Mesenchymal stem cell (in vitro differentiated cells and primary cell): ENCODE measurements around the gene CCL20.

Source experiments
- DNase-seq: peaks from one replicate; pipeline ENCODE4 v3.0.0-alpha.2; 2013
- H2AFZ ChIP-seq: one replicate; pipeline ENCODE4 v1.6.1; 2013; ENCODE audit warnings: low read depth, mild to moderate bottlenecking, control low read depth, inconsistent platforms, low read length, moderate library complexity
- H2AK5ac ChIP-seq: 2 replicates; pipeline ENCODE4 v1.6.1; 2013; ENCODE audit warnings: low read length, moderate library complexity, mild to moderate bottlenecking, inconsistent platforms; ENCODE audit not compliant: severe bottlenecking
- H2BK120ac ChIP-seq: one replicate; pipeline ENCODE4 v1.6.1; 2013; ENCODE audit warnings: low read depth, mild to moderate bottlenecking, inconsistent platforms, low read length, moderate library complexity
- H2BK12ac ChIP-seq, 2 experiments: one replicate each; pipeline ENCODE4 v1.6.1; 2013; ENCODE audit warnings: inconsistent platforms in 2 of 2, low read length in 2 of 2, mild to moderate bottlenecking in 2 of 2, moderate library complexity in 2 of 2, control low read depth in 1 of 2
- H2BK15ac ChIP-seq: one replicate; pipeline ENCODE4 v1.6.1; 2013; ENCODE audit warnings: mild to moderate bottlenecking, low read depth, inconsistent platforms; ENCODE audit not compliant: poor library complexity, severe bottlenecking
- H2BK5ac ChIP-seq: 2 replicates; pipeline ENCODE4 v1.6.1; 2013; ENCODE audit warnings: low read depth, mild to moderate bottlenecking, low read length, control low read depth, inconsistent platforms; ENCODE audit not compliant: poor library complexity, severe bottlenecking
- H3K14ac ChIP-seq, 2 experiments: one replicate each; pipeline ENCODE4 v1.6.1; 2013; ENCODE audit warnings: inconsistent platforms in 2 of 2, low read length in 2 of 2, control low read depth in 1 of 2, mild to moderate bottlenecking in 1 of 2, moderate library complexity in 1 of 2
- H3K18ac ChIP-seq, 2 experiments: one replicate each; pipeline ENCODE4 v1.6.1; 2013; ENCODE audit warnings: inconsistent platforms in 2 of 2, low read length in 2 of 2, control low read depth in 1 of 2, low read depth in 1 of 2, mild to moderate bottlenecking in 1 of 2
- H3K23ac ChIP-seq, 2 experiments: one replicate each; pipeline ENCODE4 v1.6.1; 2013; ENCODE audit warnings: inconsistent platforms in 2 of 2, low read length in 2 of 2, mild to moderate bottlenecking in 2 of 2, moderate library complexity in 2 of 2, control low read depth in 1 of 2
- H3K27ac ChIP-seq: 2 replicates; pipeline ENCODE4 v1.5.1; 2013; ENCODE audit warnings: mild to moderate bottlenecking, moderate library complexity, low read length, control low read depth, inconsistent platforms; ENCODE audit not compliant: poor library complexity, severe bottlenecking
- H3K27me3 ChIP-seq, 2 experiments: 2 replicates each; pipeline versions ENCODE4 v1.6.1 to v1.7.0; 2013; ENCODE audit warnings: low read length in 2 of 2, mild to moderate bottlenecking in 2 of 2, moderate library complexity in 2 of 2, control low read depth in 1 of 2, inconsistent platforms in 1 of 2; ENCODE audit not compliant: control insufficient read depth in 1 of 2, insufficient read depth in 1 of 2
- H3K36me3 ChIP-seq, 2 experiments: 2 replicates each; pipeline versions ENCODE4 v1.6.1 to v1.7.0; 2013; ENCODE audit warnings: low read length in 2 of 2, control low read depth in 1 of 2, inconsistent platforms in 1 of 2, low read depth in 1 of 2, mild to moderate bottlenecking in 1 of 2; ENCODE audit not compliant: insufficient read depth in 2 of 2, control insufficient read depth in 1 of 2
- H3K4ac ChIP-seq, 2 experiments: one replicate each; pipeline ENCODE4 v1.6.1; 2013; ENCODE audit warnings: inconsistent platforms in 2 of 2, low read length in 2 of 2, mild to moderate bottlenecking in 2 of 2, moderate library complexity in 2 of 2, control low read depth in 1 of 2, low read depth in 1 of 2
- H3K4me1 ChIP-seq: 2 replicates; pipeline ENCODE4 v1.6.1; 2013; ENCODE audit warnings: low read depth, low read length, control low read depth; ENCODE audit not compliant: control insufficient read depth, insufficient read depth
- H3K4me2 ChIP-seq: 2 replicates; pipeline ENCODE4 v1.6.1; 2013; ENCODE audit warnings: low read length, mild to moderate bottlenecking, inconsistent platforms; ENCODE audit not compliant: poor library complexity, severe bottlenecking
- H3K4me3 ChIP-seq, 2 experiments: 2 replicates each; pipeline versions ENCODE4 v1.5.1 to v1.7.0; 2013; ENCODE audit warnings: low read length in 2 of 2, mild to moderate bottlenecking in 2 of 2, control low read depth in 1 of 2, low read depth in 1 of 2; ENCODE audit not compliant: insufficient read depth in 1 of 2
- H3K79me1 ChIP-seq: replicated peaks from 2 replicates; pipeline ENCODE4 v1.6.1; 2013; ENCODE audit warnings: mild to moderate bottlenecking, control low read depth, low read length, inconsistent platforms; ENCODE audit not compliant: poor library complexity, severe bottlenecking
- H3K9ac ChIP-seq: 2 replicates; pipeline ENCODE4 v1.7.0; 2013; ENCODE audit warnings: mild to moderate bottlenecking, low read length, moderate library complexity
- H3K9me3 ChIP-seq: 2 replicates; pipeline ENCODE4 v1.7.0; 2013; ENCODE audit warnings: mild to moderate bottlenecking, low read length; ENCODE audit not compliant: control insufficient read depth
- H4K8ac ChIP-seq: one replicate; pipeline ENCODE4 v1.6.1; 2013; ENCODE audit warnings: inconsistent platforms, mild to moderate bottlenecking, low read length, moderate library complexity
- H4K91ac ChIP-seq: one replicate; pipeline ENCODE4 v1.6.1; 2013; ENCODE audit warnings: mild to moderate bottlenecking, low read length, inconsistent platforms
- WGBS: methylation state at CpG from one replicate; pipeline ENCODE4 v1.1.7; 2013; ENCODE audit warnings: mixed read lengths; 5-methylcytosine and 5-hydroxymethylcytosine counted together

The CCL20 gene

DNA sequence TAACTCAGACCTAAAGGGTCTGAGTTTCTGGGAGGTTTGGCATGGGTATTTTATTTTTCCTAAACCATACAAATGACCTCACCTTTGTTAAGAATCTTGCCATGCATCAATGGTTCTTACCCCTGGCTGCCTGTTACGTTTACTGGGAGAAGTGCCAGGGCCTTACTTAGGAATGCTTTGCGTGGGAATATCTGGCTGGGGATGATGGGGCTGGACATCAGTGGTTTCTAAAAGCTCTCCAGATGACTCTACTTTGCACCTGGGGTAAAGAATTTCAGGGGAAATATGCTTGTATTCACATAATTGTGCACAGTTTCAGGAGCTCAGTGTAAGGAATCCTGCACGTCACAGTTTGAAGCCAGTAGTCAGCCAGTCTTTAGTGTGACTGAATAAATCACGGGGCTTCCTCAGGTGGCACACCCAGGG, 39.6 kb downstream of the CCL20 start:
- no peaks in the 10 kb centered on the region for H3K9me3 ChIP-seq
- H3K4me3 ChIP-seq = no peak overlapping the region
- no peak overlapping the region for H3K14ac ChIP-seq
- peak overlapping the region; percentile 97 for H3K27ac ChIP-seq
- WGBS = 82% methylated on average over 4 of the region's 4 CpGs
- H3K36me3 ChIP-seq = no peaks in the 10 kb centered on the region
- no peak overlapping the region for H3K4ac ChIP-seq
- H3K23ac ChIP-seq = no peak overlapping the region
- H3K18ac ChIP-seq = no peak overlapping the region
- H2AFZ ChIP-seq = no peak overlapping the region
- no peak overlapping the region for H3K9ac ChIP-seq
- no peak for DNase-seq
- peaks cover 4% of the 10 kb centered on the region for H3K4me1 ChIP-seq
- peak overlapping the region; percentile 74 for H2BK5ac ChIP-seq
- H2BK120ac ChIP-seq = no peak overlapping the region
- H4K91ac ChIP-seq = no peak overlapping the region
- peak overlapping the region; percentile 88 for H2AK5ac ChIP-seq
- H2BK15ac ChIP-seq = no peak overlapping the region
- no peaks in the 10 kb centered on the region for H3K79me1 ChIP-seq
- H3K4me2 ChIP-seq = peak overlapping the region; percentile 21
- no peak overlapping the region for H4K8ac ChIP-seq
- H2BK12ac ChIP-seq = no peak overlapping the region
- H3K27me3 ChIP-seq = no peaks in the 10 kb centered on the region

DNA sequence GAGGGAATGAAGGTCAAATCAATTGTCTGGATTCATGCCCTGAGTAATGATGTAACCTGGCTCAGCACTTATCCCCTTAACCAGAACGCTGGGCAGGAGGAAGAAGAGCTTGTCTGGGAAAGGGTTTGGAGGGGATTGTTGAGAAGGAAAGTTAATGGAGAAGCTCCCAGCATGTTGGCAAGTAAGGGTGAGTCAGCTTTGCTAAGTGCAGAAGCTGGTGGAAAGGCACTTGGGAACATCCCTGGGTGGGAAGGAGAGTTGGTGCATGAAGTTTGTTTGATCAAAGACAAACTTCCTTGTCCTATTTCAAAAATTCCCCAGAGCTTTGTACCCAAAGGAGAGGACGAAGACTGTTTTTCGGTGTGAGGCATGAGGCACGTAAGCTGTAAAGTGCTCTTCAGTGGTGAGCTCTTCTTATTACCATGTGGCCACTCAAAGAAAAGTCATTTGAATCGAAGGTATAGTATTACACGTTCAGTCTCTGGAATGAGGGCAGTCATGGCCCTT, 40.2 kb downstream of the CCL20 start:
- H3K36me3 ChIP-seq = no peaks in the 10 kb centered on the region
- H3K14ac ChIP-seq = no peak overlapping the region
- no peak overlapping the region for H3K4me3 ChIP-seq
- peak; percentile 28 for DNase-seq
- H3K23ac ChIP-seq = no peak overlapping the region
- H3K18ac ChIP-seq = no peak overlapping the region
- no peak overlapping the region for H4K91ac ChIP-seq
- peak overlapping the region; percentile 97 for H3K27ac ChIP-seq
- whole genome bisulfite sequencing = 86% methylated on average over 6 of the region's 6 CpGs
- H4K8ac ChIP-seq = no peak overlapping the region
- H2BK12ac ChIP-seq = no peak overlapping the region
- H3K4me1 ChIP-seq = peaks cover 4% of the 10 kb centered on the region
- H3K27me3 ChIP-seq = no peaks in the 10 kb centered on the region
- H2AFZ ChIP-seq = no peak overlapping the region
- H2BK5ac ChIP-seq = peak overlapping the region; percentile 74
- H3K9me3 ChIP-seq = no peaks in the 10 kb centered on the region
- no peaks in the 10 kb centered on the region for H3K79me1 ChIP-seq
- no peak overlapping the region for H3K9ac ChIP-seq
- no peak overlapping the region for H2BK15ac ChIP-seq
- no peak overlapping the region for H3K4ac ChIP-seq
- no peak overlapping the region for H3K4me2 ChIP-seq
- no peak overlapping the region for H2BK120ac ChIP-seq
- peak overlapping the region; percentile 94 for H2AK5ac ChIP-seq

DNA sequence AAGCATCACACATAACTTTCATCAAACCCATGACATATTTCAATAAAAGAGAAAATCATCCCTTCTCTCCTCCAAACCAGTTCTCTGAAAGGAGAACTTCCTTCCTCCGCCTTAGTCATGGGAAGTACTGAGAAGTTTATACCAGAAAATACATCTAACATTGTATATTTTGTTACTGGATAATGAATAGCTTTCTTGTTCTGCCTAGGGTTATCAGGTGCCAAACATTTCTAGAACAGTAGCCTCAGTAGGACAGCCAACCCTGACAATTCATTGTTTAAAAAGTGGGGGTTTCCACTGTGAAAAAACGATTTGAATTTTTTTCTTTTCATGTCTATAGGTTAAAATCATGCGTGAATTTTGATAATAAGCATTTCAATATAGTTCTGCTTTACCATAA, 41.8 kb downstream of the CCL20 start:
- Histone ChIP-seq H3K4ac (no peak overlapping the region), H2BK120ac (no peak overlapping the region), H3K4me1 (peaks cover 4% of the 10 kb centered on the region), H3K14ac (no peak overlapping the region), H3K9ac (no peak overlapping the region), H4K91ac (no peak overlapping the region), H2BK15ac (no peak overlapping the region), H3K23ac (no peak overlapping the region), H2AFZ (no peak overlapping the region), H3K18ac (no peak overlapping the region), H2BK12ac (no peak overlapping the region), H2BK5ac (no peak overlapping the region), H3K79me1 (no peaks in the 10 kb centered on the region), H3K9me3 (no peaks in the 10 kb centered on the region), H3K4me2 (no peak overlapping the region), H3K36me3 (no peaks in the 10 kb centered on the region), H3K27ac (no peak overlapping the region), H2AK5ac (no peak overlapping the region), H3K27me3 (no peaks in the 10 kb centered on the region), H3K4me3 (no peak overlapping the region), H4K8ac (no peak overlapping the region)
- no peak for DNase-seq
- WGBS = 100% methylated on average over 1 of the region's 3 CpGs

DNA sequence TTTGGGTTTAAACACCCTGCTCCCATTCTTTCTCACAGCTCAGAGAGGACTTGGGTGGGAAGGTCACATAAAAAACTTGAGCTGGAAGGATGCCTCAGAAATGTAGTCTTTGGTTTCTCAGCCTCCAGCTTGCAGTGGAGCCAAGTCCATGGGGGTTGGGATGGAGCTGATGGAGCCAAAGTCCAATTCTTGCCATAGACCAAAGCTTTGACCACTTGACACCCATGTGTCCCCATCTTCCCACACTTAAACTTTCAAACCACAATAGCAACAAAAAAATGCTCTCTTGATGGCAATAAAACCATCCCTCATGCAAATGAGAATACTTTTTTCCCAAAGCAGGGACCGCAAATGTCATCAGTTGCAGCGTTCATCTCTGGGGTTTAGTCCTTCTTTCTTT, 43.1 kb downstream of the CCL20 start:
- no peak overlapping the region for H2BK15ac ChIP-seq
- no peak overlapping the region for H2AFZ ChIP-seq
- H4K91ac ChIP-seq = no peak overlapping the region
- no peak overlapping the region for H3K18ac ChIP-seq
- no peak overlapping the region for H3K27ac ChIP-seq
- no peak overlapping the region for H2BK5ac ChIP-seq
- H3K4me1 ChIP-seq = peaks cover 4% of the 10 kb centered on the region
- H3K36me3 ChIP-seq = no peaks in the 10 kb centered on the region
- no peak overlapping the region for H3K4me3 ChIP-seq
- no peak overlapping the region for H3K23ac ChIP-seq
- 100% methylated on average over 2 of the region's 2 CpGs for WGBS
- no peaks in the 10 kb centered on the region for H3K79me1 ChIP-seq
- no peak overlapping the region for H3K4ac ChIP-seq
- H3K9me3 ChIP-seq = no peaks in the 10 kb centered on the region
- H4K8ac ChIP-seq = no peak overlapping the region
- no peak overlapping the region for H3K14ac ChIP-seq
- DNase-seq = no peak
- H2BK12ac ChIP-seq = no peak overlapping the region
- H2BK120ac ChIP-seq = no peak overlapping the region
- H2AK5ac ChIP-seq = peak overlapping the region; percentile 47
- H3K9ac ChIP-seq = no peak overlapping the region
- no peak overlapping the region for H3K4me2 ChIP-seq
- H3K27me3 ChIP-seq = no peaks in the 10 kb centered on the region
